Activated CD4-positive, alpha-beta T cell treated with anti-CD3 and anti-CD28 coated beads for 36 hours (primary cell): ENCODE data around the gene CRABP1. TPM values are rescaled to one million over a fixed set of nuclear protein-coding genes. Genes with fewer than 3 reads are reported as not detected.

ENCODE experiments used
- ATAC-seq: fragments of 200-7000 bp; cut with Tn5 transposase; one replicate; pipeline ENCODE4 v1.10.0; 2021; ENCODE audit warnings: mild to moderate bottlenecking, moderate library complexity
- CTCF ChIA-PET: fragments of 350-600 bp; sonication (Branson Sonifier 250); formaldehyde crosslinking; loops from one replicate; lab custom pipeline; 2021; ENCODE audit warnings: antibody characterized with exemption; lab: Charles Lee
- POLR2A ChIA-PET: fragments of 350-600 bp; sonication (Branson Sonifier 250); formaldehyde crosslinking; loops from one replicate; lab custom pipeline; 2021; ENCODE audit warnings: antibody characterized with exemption, inconsistent platforms; lab: Charles Lee
- DNase-seq: peaks from one replicate; pipeline ENCODE4 v3.0.0-alpha.2; 2020
- H3K27ac Mint-ChIP-seq: one replicate; pipeline ENCODE4 v1.8.0; 2021; ENCODE audit warnings: mixed read lengths
- H3K27me3 Mint-ChIP-seq: one replicate; pipeline ENCODE4 v1.8.0; 2021; ENCODE audit warnings: mixed read lengths
- H3K36me3 Mint-ChIP-seq: one replicate; pipeline ENCODE4 v1.8.0; 2021; ENCODE audit warnings: low read depth, mixed read lengths
- H3K4me1 Mint-ChIP-seq: one replicate; pipeline ENCODE4 v1.8.0; 2021; ENCODE audit warnings: mixed read lengths
- H3K4me3 Mint-ChIP-seq: one replicate; pipeline ENCODE4 v1.8.0; 2021; ENCODE audit warnings: mild to moderate bottlenecking, moderate library complexity, mixed read lengths
- H3K9me3 Mint-ChIP-seq: one replicate; pipeline ENCODE4 v1.8.0; 2021; ENCODE audit warnings: low read depth, mixed read lengths
- intact Hi-C, 2 experiments: fragments of 100-400 bp; cut with DNase I in 1 of 2; cut with micrococcal nuclease in 1 of 2; formaldehyde crosslinking; loops; one replicate each; pipeline versions ENCODE4 v1.14.2 to v1.15.1; 2022 to 2024; cut with DNase I, micrococcal nuclease
- total RNA-seq, 2 experiments: library from RNA; stranded (reverse); gene quantifications; one replicate each; pipeline ENCODE4 v1.2.3, GENCODE V29; 2021

The CRABP1 gene
- total RNA-seq, 2 experiments from 2014 or later = 0.90 to 0.96 TPM

DNA sequence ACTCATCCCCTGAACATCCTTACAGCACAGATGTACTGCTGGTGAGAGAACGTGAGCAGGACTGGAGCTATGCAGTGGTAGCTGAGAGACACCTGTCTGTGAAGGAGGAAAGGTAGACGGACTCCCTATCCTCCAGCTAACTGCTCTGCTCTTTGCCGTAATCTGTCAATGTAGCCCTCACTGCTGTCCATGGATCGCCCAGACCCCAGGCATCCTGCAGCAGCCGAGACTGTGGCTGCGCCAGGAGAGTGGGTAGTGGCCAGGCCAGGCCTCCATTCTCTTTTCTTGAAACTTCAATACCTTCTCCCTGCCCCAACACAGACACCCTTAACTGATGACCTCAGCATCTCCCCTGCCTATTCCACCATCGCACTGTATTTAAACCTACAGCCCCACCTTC lies 44.5 kb downstream of the CRABP1 start:
- ChIA-PET CTCF (interaction anchor here (0.7 to 1.1 kb wide), 2 partner anchors 36 to 37 kb away, joined by 3 read pairs; no protein-coding TSS in a partner anchor), POLR2A (no interaction called here)
- Mint-ChIP-seq H3K36me3 (no peaks in the 10 kb centered on the region), H3K9me3 (no peaks in the 10 kb centered on the region), H3K4me3 (no peak overlapping the region), H3K4me1 (no peaks in the 10 kb centered on the region), H3K27me3 (peaks cover 30% of the 10 kb centered on the region), H3K27ac (no peak overlapping the region)
- intact Hi-C loops = no loop called here
- no peak for DNase-seq
- ATAC-seq = no peak

- ATAC-seq (no peak), DNase-seq (no peak)
- ChIA-PET POLR2A (no interaction called here), CTCF (interaction anchor here (1.1 kb wide), 1 partner anchor 8 kb away, joined by 5 read pairs; no protein-coding TSS in a partner anchor)
- peaks cover 26% of the 10 kb centered on the region for H3K27me3 Mint-ChIP-seq
- H3K9me3 Mint-ChIP-seq = no peaks in the 10 kb centered on the region
- H3K36me3 Mint-ChIP-seq = no peaks in the 10 kb centered on the region
- H3K27ac Mint-ChIP-seq = no peak overlapping the region
- H3K4me3 Mint-ChIP-seq = no peak overlapping the region
- intact Hi-C loops = no loop called here
- H3K4me1 Mint-ChIP-seq = no peaks in the 10 kb centered on the region
Measured at GRCh38 chr15:78387246-78388037, 47.3 kb downstream of the CRABP1 start.

- intact Hi-C loops = no loop called here
- Mint-ChIP-seq H3K4me1 (no peaks in the 10 kb centered on the region), H3K4me3 (no peak overlapping the region), H3K27ac (no peak overlapping the region), H3K27me3 (peaks cover 23% of the 10 kb centered on the region), H3K36me3 (no peaks in the 10 kb centered on the region), H3K9me3 (no peaks in the 10 kb centered on the region)
- ChIA-PET POLR2A (no interaction called here), CTCF (no interaction called here)
- DNase-seq (no peak), ATAC-seq (no peak)
Measured at GRCh38 chr15:78388865-78389264, 48.7 kb downstream of the CRABP1 start.

DNA sequence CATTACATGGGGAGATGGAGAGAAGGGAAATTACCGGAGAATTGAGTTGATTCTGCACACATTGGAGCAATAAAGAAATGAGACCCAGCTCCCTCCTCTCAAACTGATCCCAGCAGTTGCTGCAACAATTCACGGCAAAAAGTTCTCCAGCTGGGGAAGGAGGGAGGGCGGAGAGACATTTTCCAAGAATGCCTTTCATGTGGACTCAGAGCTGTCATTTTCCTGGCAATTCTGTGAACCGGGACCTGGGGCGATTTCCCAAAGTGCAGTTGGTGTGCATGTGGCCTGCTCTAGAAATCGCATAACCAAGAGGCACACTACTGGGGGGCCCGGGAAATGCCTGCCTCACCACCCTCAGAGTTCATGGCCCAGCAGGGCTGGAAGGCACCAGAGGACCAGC lies 49.2 kb downstream of the CRABP1 start:
- Mint-ChIP-seq H3K27ac (no peak overlapping the region), H3K36me3 (no peaks in the 10 kb centered on the region), H3K27me3 (peaks cover 21% of the 10 kb centered on the region), H3K4me1 (no peaks in the 10 kb centered on the region), H3K4me3 (no peak overlapping the region), H3K9me3 (no peaks in the 10 kb centered on the region)
- ATAC-seq (no peak), DNase-seq (no peak)
- intact Hi-C loops = no loop called here
- ChIA-PET CTCF (no interaction called here), POLR2A (no interaction called here)

DNA sequence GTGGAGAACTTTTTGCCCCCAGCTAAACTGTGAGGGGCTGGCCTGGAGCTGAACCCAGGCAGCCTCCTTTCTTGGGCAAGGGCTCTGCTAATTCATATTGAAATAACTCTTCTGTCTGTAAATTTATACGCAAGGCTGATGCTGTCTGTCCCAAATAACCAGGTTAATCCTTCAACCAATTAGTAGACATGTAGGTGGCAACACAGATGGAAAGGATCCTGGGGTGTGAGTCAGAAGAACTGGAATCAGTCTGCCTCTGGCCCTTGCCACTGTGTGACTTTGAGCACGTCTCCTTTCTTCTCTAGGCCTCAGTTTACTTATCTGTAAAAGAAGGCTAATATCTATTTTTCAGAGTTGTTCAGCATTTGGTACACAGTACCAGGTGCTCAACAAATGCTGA lies 49.6 kb downstream of the CRABP1 start:
- ATAC-seq (no peak), DNase-seq (no peak)
- ChIA-PET POLR2A (no interaction called here), CTCF (no interaction called here)
- Mint-ChIP-seq H3K4me1 (no peaks in the 10 kb centered on the region), H3K9me3 (no peaks in the 10 kb centered on the region), H3K27me3 (peaks cover 20% of the 10 kb centered on the region), H3K27ac (no peak overlapping the region), H3K36me3 (no peaks in the 10 kb centered on the region), H3K4me3 (no peak overlapping the region)
- intact Hi-C loops = no loop called here

GRCh38 chr15:78390242-78390641 lies 50.1 kb downstream of the CRABP1 start:
- H3K4me1 Mint-ChIP-seq = no peaks in the 10 kb centered on the region
- ChIA-PET CTCF (interaction anchor here (0.5 kb wide), 1 partner anchor 156 kb away, joined by 3 read pairs; no protein-coding TSS in a partner anchor), POLR2A (no interaction called here)
- ATAC-seq (no peak), DNase-seq (no peak)
- H3K27ac Mint-ChIP-seq = no peak overlapping the region
- H3K9me3 Mint-ChIP-seq = no peaks in the 10 kb centered on the region
- no peaks in the 10 kb centered on the region for H3K36me3 Mint-ChIP-seq
- intact Hi-C loops = no loop called here
- peaks cover 15% of the 10 kb centered on the region for H3K27me3 Mint-ChIP-seq
- no peak overlapping the region for H3K4me3 Mint-ChIP-seq

DNA sequence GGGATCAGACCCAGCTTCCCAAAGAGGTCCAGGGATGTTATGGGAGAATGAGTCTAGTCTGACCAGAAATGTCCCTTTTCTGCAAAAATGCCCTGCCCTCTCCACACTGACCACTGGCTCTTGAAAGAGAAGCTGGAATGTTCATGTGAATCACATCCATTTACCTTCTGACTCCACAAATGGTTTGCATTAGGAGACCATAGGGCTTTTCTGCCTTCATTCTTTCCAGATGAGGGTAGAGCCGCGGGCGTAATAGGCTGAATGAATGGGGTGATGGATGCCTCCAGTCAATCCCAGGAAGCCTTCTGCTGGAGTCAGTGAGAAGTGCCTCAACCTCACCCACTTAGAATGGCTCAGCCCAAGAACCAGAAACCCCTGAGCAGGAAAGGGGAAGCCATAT lies 50.7 kb downstream of the CRABP1 start:
- ChIA-PET CTCF (interaction anchor here (0.5 kb wide), 1 partner anchor 155 kb away, joined by 3 read pairs; no protein-coding TSS in a partner anchor), POLR2A (no interaction called here)
- Mint-ChIP-seq H3K4me1 (no peaks in the 10 kb centered on the region), H3K36me3 (no peaks in the 10 kb centered on the region), H3K9me3 (no peaks in the 10 kb centered on the region), H3K27ac (no peak overlapping the region), H3K4me3 (no peak overlapping the region), H3K27me3 (peaks cover 10% of the 10 kb centered on the region)
- DNase-seq (no peak), ATAC-seq (no peak)
- intact Hi-C loops = no loop called here

DNA sequence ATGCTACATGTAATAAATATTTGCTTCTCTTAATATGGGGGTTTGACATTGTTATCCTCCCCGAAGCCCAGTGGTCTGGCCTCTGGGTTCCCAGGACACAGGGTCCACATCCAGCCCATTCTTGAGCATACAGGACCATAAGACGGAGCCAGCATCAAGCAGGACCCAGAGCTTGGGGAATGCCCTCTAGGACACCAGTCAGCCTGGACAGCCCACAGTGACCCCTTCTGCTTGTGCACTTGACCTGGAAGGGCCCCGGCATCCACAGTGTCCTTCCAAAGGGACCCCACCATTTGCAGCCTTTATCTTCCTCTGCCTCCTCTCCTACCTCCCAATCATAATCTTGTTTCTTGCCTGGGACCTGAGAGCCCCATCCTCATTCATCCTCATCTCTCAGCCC lies 51.6 kb downstream of the CRABP1 start:
- no peak for DNase-seq
- CTCF ChIA-PET = interaction anchor here (2.8 kb wide), 1 partner anchor 31 kb away, joined by 10 read pairs; no protein-coding TSS in a partner anchor

DNA sequence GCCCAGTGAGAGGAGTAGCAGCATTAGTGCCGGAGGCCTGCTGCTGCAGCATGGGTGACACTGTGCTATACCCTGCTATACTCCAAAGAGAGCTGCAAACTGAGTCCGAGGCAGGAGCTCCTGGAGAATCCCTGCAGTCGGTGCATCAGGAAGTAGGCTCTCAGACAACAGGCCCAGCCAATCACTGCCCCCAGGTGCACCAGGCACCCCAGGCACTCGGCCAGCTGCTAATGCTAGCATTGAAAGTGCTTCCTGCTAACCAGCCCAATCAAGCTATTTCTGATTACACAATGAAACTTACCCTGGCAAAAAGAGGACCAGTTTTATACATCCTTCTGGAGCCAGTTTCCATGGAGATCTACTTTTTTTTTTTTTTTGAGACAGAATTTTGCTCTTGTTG lies 52.3 kb downstream of the CRABP1 start:
- H3K36me3 Mint-ChIP-seq = no peaks in the 10 kb centered on the region
- H3K9me3 Mint-ChIP-seq = no peaks in the 10 kb centered on the region
- intact Hi-C loops = no loop called here
- peaks cover 3% of the 10 kb centered on the region for H3K27me3 Mint-ChIP-seq
- DNase-seq (no peak), ATAC-seq (no peak)
- no peaks in the 10 kb centered on the region for H3K4me1 Mint-ChIP-seq
- no peak overlapping the region for H3K27ac Mint-ChIP-seq
- H3K4me3 Mint-ChIP-seq = no peak overlapping the region
- ChIA-PET POLR2A (no interaction called here), CTCF (interaction anchor here (0.6 to 2.8 kb wide), 2 partner anchors 30 to 228 kb away, joined by 3 to 10 read pairs; partner anchors contain the start of gene CHRNA3)

More for the DNA sequence above, 51.6 kb downstream of the CRABP1 start:
- H3K27ac Mint-ChIP-seq = no peak overlapping the region
- H3K4me1 Mint-ChIP-seq = no peaks in the 10 kb centered on the region
- no peak overlapping the region for H3K4me3 Mint-ChIP-seq
- no peak for ATAC-seq
- no peaks in the 10 kb centered on the region for H3K9me3 Mint-ChIP-seq
- POLR2A ChIA-PET = no interaction called here
- H3K27me3 Mint-ChIP-seq = peaks cover 4% of the 10 kb centered on the region
- H3K36me3 Mint-ChIP-seq = no peaks in the 10 kb centered on the region
- intact Hi-C loops = no loop called here

GRCh38 chr15:78393137-78393536 lies 53.0 kb downstream of the CRABP1 start:
- ChIA-PET POLR2A (no interaction called here), CTCF (interaction anchor here (2.8 kb wide), 1 partner anchor 30 kb away, joined by 10 read pairs; no protein-coding TSS in a partner anchor)

DNA sequence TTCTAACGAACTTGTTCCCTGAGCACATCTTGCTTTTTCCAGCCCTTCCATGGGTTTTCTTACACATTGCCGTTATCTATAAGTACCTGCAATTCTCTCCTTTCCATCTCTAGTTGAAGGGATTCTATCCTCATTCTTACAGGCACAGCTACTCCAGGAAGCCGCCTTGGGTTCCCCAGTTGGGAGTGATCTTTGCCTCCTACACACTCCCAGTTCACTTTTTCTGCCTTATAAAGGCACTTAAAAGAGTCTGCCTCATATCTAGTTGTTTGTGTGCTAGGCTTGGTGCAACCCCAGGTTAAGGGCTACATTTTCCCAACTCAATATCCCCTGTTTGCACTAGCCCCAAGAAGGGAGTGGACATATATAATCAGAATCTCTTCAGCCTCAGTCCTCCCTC lies 53.9 kb downstream of the CRABP1 start:
- H3K4me1 Mint-ChIP-seq = no peaks in the 10 kb centered on the region
- no peaks in the 10 kb centered on the region for H3K36me3 Mint-ChIP-seq
- ATAC-seq = no peak
- no peak for DNase-seq
- no peaks in the 10 kb centered on the region for H3K27me3 Mint-ChIP-seq
- POLR2A ChIA-PET = no interaction called here
- CTCF ChIA-PET = interaction anchor here (2.8 kb wide), 1 partner anchor 29 kb away, joined by 10 read pairs; no protein-coding TSS in a partner anchor
- no peak overlapping the region for H3K4me3 Mint-ChIP-seq
- intact Hi-C loops = no loop called here
- no peaks in the 10 kb centered on the region for H3K9me3 Mint-ChIP-seq
- H3K27ac Mint-ChIP-seq = no peak overlapping the region

More at GRCh38 chr15:78393137-78393536, 53.0 kb downstream of the CRABP1 start:
- no peak for ATAC-seq
- H3K36me3 Mint-ChIP-seq = no peaks in the 10 kb centered on the region
- no peak overlapping the region for H3K4me3 Mint-ChIP-seq
- DNase-seq = no peak
- H3K9me3 Mint-ChIP-seq = no peaks in the 10 kb centered on the region
- H3K4me1 Mint-ChIP-seq = no peaks in the 10 kb centered on the region
- no peak overlapping the region for H3K27ac Mint-ChIP-seq
- no peaks in the 10 kb centered on the region for H3K27me3 Mint-ChIP-seq
- intact Hi-C loops = no loop called here
